NK-92 (cell line): ENCODE measurements around the gene PAX4.

Source experiments
- DNase-seq: peaks from one replicate; lab custom pipeline; 2025; ENCODE audit not compliant: unreplicated experiment; lab: John Stamatoyannopoulos, UW

The PAX4 gene

GRCh38 chr7:127629268-127629854 lies 11.4 kb upstream of the PAX4 start:
- no peak for DNase-seq

- DNase-seq: no peak
Measured at GRCh38 chr7:127628445-127628844, 10.5 kb upstream of the PAX4 start.

DNA sequence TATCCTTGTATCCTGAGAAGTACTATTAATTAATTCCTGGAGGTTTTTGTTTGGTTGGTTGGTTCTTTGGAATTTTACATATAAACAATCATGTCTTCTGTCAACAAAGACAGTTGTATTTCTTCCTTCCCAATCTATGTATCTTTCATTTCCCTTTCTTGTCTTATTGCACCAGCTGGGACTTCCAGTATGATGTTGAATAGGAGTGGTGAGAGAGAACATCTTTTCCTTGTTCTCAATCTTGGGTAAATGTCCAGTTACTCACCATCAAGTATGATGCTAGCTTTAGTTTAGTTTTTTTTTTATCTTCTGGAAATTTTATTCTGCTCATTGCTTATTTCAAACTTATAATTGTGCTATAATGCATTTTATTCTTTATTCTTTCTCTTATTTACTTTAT lies 7.4 kb upstream of the PAX4 start:
- DNase-seq: no peak

- DNase-seq: no peak
Measured at GRCh38 chr7:127620406-127621233, 2.7 kb upstream of the PAX4 start.

DNA sequence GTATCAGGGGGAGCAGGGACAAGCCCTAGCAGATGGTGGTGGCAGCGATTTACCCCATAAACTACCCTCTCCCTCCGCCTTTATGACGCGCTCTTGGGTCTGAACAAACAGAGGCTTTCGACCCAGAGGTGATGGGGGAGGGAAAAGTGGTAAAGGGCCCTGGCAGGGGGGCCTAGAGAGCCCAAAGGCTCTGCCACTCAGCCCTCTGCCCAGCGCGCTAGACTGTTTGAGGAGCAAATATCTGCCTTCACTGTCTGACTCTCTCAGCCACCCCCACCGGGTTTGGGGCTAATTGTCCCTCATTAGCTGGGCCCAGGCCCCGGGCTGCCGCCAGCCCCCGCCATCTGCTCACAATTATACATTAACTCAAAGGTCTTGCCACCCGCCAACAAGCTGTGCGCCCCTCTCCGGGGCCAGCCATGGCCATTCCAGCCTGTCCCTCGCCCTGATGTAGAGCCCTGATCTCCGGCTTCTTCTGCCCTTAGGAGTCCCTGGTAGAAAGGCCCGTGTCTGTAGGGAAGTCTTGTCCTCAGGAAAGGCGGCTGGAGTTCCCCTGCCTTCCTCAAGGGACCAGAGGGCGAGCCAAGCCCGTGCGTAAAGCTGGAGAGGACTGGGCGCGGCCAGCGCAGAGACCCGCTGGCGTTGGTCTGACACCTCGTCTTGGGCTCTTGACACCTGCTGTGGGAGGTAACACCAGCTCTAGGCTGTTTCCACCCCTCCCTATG lies 1.9 kb upstream of the PAX4 start:
- no peak for DNase-seq

GRCh38 chr7:127618775-127619174 lies 833 bp upstream of the PAX4 start:
- DNase-seq: no peak

- no peak for DNase-seq
Measured at GRCh38 chr7:127616724-127617123, 1.2 kb downstream of the PAX4 start.

- no peak for DNase-seq
Measured at GRCh38 chr7:127612263-127612662, 5.7 kb downstream of the PAX4 start.

DNA sequence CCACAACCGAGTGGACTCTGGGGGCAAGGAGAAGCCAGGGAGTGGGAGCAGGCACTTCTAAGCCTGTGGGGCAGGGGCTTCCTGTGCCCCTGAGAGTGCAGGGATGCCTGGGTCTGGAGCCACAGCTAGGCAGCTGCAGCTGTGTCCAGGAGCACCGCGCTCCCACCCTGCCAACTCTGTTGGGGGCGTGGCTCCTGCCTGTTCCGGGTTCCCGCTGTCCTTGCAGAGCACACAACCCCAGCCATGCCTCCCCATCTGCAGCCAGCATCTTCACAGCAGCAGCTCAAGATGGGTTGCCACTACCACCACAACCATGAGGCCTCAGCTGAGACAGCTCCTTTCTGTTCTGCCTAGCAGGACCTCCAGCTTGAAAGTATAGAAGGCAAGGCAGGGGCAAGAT lies 8.6 kb downstream of the PAX4 start:
- no peak for DNase-seq

DNA sequence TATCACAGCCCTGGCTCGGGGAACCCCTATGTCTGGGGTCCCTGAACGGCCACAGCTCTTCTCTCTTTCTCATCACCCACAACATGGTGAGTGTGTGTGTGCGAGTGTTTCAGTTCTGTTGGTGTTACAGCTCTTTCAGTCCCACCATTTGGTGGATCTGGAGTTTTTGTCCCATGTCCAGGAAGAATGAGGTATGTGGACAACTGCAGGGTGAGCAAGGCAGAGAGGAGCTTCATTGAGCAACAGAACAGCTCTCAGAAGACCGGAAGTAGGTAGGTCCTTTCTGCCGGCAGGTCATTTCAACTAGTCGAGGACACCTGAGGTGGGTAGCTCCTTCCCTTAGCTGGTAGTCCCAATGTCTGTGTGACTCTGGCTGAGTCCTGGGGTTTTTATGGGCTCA lies 9.5 kb downstream of the PAX4 start:
- DNase-seq: no peak

- no peak for DNase-seq
Measured at GRCh38 chr7:127600885-127601284, 17.1 kb downstream of the PAX4 start.

GRCh38 chr7:127598318-127598717 lies 19.6 kb downstream of the PAX4 start:
- no peak for DNase-seq

DNA sequence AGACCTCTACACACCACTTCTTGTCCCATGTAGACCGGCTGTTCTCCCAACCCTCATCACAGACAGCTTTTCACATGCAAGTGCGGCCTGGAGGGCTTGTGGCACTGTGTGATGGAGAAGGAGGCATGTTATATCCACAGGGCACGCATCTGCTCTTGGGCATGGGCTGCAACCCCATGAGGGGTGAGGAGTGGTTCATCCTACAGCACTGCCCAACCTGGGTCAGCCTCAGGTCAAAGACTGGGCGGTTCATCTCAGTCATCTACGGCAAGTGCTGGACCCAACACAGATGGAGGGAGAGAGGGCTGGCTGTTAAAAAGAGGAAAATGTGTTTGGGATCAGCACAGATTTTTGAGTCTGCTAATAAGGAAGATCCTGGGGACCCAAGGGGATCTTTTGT lies 22.2 kb downstream of the PAX4 start:
- DNase-seq: no peak

DNA sequence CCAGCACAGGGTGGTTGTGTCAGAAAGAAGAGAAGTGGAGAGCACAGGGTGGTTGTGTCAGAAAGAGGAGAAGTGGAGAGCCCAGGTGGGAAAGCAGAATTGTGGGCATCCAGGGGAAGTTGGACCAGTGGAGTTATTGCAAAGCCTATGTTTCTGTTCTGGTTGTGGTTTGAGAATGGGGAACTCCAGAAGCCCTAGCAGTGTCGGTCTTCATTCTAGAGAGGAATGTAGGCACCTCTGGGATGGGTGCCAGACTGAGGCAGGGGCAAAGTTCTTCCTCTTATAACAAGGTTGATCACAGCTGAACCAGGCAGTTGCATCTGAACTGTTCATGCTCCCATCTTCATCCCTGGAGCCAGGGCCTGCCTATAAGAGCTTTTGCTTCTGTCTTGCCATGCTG lies 23.5 kb downstream of the PAX4 start:
- DNase-seq: no peak

- DNase-seq: no peak
Measured at GRCh38 chr7:127592550-127592949, 25.4 kb downstream of the PAX4 start.

- DNase-seq: no peak
Measured at GRCh38 chr7:127591591-127591990, 26.4 kb downstream of the PAX4 start.

- no peak for DNase-seq
Measured at GRCh38 chr7:127591189-127591588, 26.8 kb downstream of the PAX4 start.

DNA sequence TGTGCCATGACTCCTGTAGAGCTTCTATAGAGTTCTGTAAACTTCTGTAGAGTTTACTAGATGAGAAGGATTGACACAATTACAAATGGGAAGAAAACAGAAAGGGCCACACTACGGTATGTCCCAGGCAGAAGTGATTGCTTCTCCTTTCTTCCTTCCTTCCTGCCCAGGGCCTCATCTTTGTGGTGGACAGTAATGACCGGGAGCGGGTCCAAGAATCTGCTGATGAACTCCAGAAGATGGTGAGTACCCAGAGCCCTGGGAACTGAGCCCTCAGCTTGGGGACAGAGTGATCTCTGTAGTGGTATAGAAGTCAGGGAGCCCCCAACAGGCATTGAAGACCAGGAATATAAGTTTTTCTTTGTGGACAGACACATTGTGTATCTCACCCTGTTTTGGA lies 28.0 kb downstream of the PAX4 start:
- no peak for DNase-seq

- DNase-seq: no peak
Measured at GRCh38 chr7:127588697-127589482, 29.1 kb downstream of the PAX4 start.

GRCh38 chr7:127588019-127588696 lies 29.8 kb downstream of the PAX4 start, which contains the start of gene ARF5:
TSS of gene ARF5 (plus strand) at chr7:127588411. CDS start at chr7:127588499, 88 bp downstream.
- peak; percentile 9 for DNase-seq

- DNase-seq: no peak
Measured at GRCh38 chr7:127587663-127588018, 30.3 kb downstream of the PAX4 start.
